T-helper 2 cell treated with Interferon-gamma antibody and Interleukin-4, amounts not matched to agents 5 μg/mL and 100 μg/mL, for 36 hours (primary cell): ENCODE measurements around the gene RIMS1.

ENCODE experiments used
- DNase-seq: peaks from one replicate; pipeline ENCODE4 v3.0.0; 2021; ENCODE audit warnings: low spot score
- H3K27ac Mint-ChIP-seq: one replicate; pipeline ENCODE4 v1.8.0; 2021; ENCODE audit warnings: mild to moderate bottlenecking, mixed read lengths
- H3K27me3 Mint-ChIP-seq: one replicate; pipeline ENCODE4 v1.8.0; 2021; ENCODE audit warnings: low read depth, mixed read lengths
- H3K36me3 Mint-ChIP-seq: one replicate; pipeline ENCODE4 v1.8.0; 2021; ENCODE audit warnings: low read depth, mixed read lengths
- H3K4me1 Mint-ChIP-seq: one replicate; pipeline ENCODE4 v1.8.0; 2021; ENCODE audit warnings: low read depth, mixed read lengths
- H3K4me3 Mint-ChIP-seq: one replicate; pipeline ENCODE4 v1.8.0; 2022; ENCODE audit warnings: mild to moderate bottlenecking, moderate library complexity, mixed read lengths
- H3K9me3 Mint-ChIP-seq: one replicate; pipeline ENCODE4 v1.8.0; 2021; ENCODE audit warnings: mixed read lengths

The RIMS1 gene

DNA sequence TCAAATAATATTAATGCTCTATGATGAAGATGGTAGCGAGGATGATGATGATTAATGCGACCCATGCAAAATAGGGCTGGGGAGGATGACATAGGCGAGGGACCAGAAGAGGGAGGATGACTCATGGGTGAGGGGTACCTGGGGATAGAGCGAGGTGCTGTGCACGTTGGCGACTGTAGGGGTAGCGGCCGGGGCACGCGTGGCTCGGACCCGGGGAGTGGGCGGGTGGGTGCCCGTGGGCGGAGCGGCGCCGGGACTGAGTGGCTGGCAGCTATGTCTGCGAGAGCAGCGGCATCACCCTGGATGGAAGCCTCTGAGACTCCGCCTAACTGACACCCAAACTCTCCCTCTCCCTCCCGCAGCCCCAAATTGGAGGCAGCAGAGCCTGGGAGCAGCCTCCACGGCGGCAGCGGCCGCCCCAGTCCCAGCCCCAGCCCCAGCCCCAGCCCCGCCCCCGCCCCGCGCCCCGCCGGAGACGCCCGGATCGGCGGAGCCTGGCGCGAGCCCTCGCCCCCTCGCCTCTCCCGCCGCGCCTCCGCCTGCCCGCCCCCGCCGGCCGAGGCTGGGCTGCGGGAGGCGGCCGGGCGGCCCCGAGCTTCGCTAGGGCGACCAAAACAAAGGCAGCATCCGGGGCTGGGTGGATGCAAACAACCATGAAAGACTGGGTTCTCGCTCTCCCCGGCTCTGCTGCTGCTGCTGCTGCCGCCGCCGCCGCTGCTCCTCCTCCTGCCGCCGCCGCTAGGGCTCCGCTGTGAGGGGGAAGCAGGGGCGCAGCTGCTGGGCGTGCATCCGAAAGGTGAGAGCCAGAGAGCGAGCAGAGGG, at the start of gene RIMS1:
TSS of gene RIMS1 (plus strand) at position 367 of the 822 bp plus-strand sequence. CDS start 474 bp downstream, outside the sequence.
- no peaks in the 10 kb centered on the region for H3K9me3 Mint-ChIP-seq
- peaks cover 34% of the 10 kb centered on the region for H3K27me3 Mint-ChIP-seq
- H3K4me3 Mint-ChIP-seq: peak within 1 kb of the TSS; percentile 65
- peaks cover 2% of the 10 kb centered on the region for H3K4me1 Mint-ChIP-seq
- no peak within 1 kb of the TSS for H3K27ac Mint-ChIP-seq
- DNase-seq: no peak
- peaks cover 2% of the 10 kb centered on the region for H3K36me3 Mint-ChIP-seq

GRCh38 chr6:71851214-71851613, 35.1 kb upstream of the RIMS1 start:
- Mint-ChIP-seq H3K4me1 (no peaks in the 10 kb centered on the region), H3K4me3 (no peak overlapping the region), H3K9me3 (peaks cover 3% of the 10 kb centered on the region), H3K36me3 (no peaks in the 10 kb centered on the region), H3K27me3 (no peaks in the 10 kb centered on the region), H3K27ac (no peak overlapping the region)
- no peak for DNase-seq

DNA sequence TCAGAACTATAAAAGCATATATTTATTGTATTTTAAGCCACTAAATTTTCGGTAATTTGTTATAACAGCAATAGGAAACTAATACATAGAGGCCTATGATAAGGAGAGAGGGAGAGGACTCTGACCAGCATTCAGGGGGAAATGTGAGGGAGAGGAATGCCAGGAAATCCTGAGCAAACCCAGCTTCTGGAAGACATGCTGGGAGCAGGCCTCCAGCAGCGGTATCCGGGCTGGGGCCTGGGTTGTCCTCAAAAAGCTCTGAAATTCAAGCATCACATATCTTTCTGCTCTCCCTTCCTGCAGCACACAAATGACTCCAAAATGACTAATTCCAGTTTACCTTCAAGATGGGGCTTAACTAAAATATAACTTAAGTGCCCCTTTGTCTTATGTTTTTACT, 33.4 kb upstream of the RIMS1 start:
- Mint-ChIP-seq H3K27ac (no peak overlapping the region), H3K27me3 (no peaks in the 10 kb centered on the region), H3K4me3 (no peak overlapping the region), H3K9me3 (peaks cover 3% of the 10 kb centered on the region), H3K4me1 (no peaks in the 10 kb centered on the region), H3K36me3 (no peaks in the 10 kb centered on the region)
- DNase-seq: no peak

- Mint-ChIP-seq H3K9me3 (peaks cover 3% of the 10 kb centered on the region), H3K36me3 (no peaks in the 10 kb centered on the region), H3K27ac (no peak overlapping the region), H3K4me3 (no peak overlapping the region), H3K4me1 (no peaks in the 10 kb centered on the region), H3K27me3 (no peaks in the 10 kb centered on the region)
- no peak for DNase-seq
Measured at GRCh38 chr6:71855406-71855805, 30.9 kb upstream of the RIMS1 start.

DNA sequence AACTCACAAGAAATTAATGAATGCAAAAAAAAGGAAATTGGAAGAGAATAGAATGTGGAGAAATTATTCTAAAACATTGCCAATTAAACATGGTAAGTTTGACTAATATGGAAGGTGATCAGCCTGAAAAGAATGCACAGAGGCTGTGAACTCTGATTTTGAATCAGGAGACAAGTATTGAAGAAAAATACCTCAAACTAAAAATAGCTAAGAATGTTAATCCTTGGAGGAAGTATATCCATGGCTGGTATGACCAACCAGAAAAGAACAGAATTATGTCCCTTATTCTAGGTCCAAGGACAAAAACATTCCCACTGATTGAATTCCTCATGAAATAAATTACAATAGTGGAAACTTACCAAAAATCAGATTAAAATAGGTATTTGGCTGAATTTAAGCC, 7.3 kb upstream of the RIMS1 start:
- no peaks in the 10 kb centered on the region for H3K27me3 Mint-ChIP-seq
- H3K9me3 Mint-ChIP-seq: no peaks in the 10 kb centered on the region
- H3K36me3 Mint-ChIP-seq: no peaks in the 10 kb centered on the region
- no peak overlapping the region for H3K4me3 Mint-ChIP-seq
- H3K4me1 Mint-ChIP-seq: no peaks in the 10 kb centered on the region
- DNase-seq: no peak
- no peak overlapping the region for H3K27ac Mint-ChIP-seq

GRCh38 chr6:71887006-71887743, 825 bp downstream of the RIMS1 start:
- Mint-ChIP-seq H3K9me3 (no peaks in the 10 kb centered on the region), H3K4me3 (peak overlapping the region; percentile 18), H3K36me3 (peaks cover 2% of the 10 kb centered on the region), H3K4me1 (peaks cover 2% of the 10 kb centered on the region), H3K27ac (no peak overlapping the region), H3K27me3 (peaks cover 34% of the 10 kb centered on the region)
- no peak for DNase-seq

GRCh38 chr6:71887744-71888230, 1.4 kb downstream of the RIMS1 start:
- Mint-ChIP-seq H3K9me3 (no peaks in the 10 kb centered on the region), H3K27ac (no peak overlapping the region), H3K4me1 (peaks cover 2% of the 10 kb centered on the region), H3K36me3 (peaks cover 2% of the 10 kb centered on the region), H3K4me3 (no peak overlapping the region), H3K27me3 (peaks cover 34% of the 10 kb centered on the region)
- DNase-seq: no peak

GRCh38 chr6:71888756-71889340, 2.5 kb downstream of the RIMS1 start:
- no peak for DNase-seq
- Mint-ChIP-seq H3K4me1 (peaks cover 2% of the 10 kb centered on the region), H3K27ac (no peak overlapping the region), H3K9me3 (no peaks in the 10 kb centered on the region), H3K27me3 (peaks cover 34% of the 10 kb centered on the region), H3K36me3 (peaks cover 2% of the 10 kb centered on the region), H3K4me3 (no peak overlapping the region)

DNA sequence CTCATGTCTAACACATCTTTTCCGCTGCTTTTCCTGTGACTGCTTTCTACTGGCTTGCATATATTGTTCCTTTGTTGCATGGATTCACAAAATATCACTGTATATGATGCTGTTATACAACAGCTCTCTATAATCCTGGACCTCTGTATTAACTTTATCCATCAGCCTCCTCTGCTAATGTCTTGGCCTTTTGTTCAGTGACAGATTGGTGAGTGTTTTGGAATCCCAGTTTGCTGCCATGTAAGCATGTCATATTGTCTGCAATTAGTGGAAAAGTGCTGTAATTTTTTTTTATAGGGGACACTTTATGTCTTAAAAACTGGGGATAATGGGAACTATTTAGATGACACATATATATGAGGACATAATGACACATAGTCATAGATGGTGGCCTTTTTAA, 3.0 kb downstream of the RIMS1 start:
- Mint-ChIP-seq H3K27ac (no peak overlapping the region), H3K27me3 (peaks cover 32% of the 10 kb centered on the region)

GRCh38 chr6:71892641-71893040, 6.3 kb downstream of the RIMS1 start:
- Mint-ChIP-seq H3K27ac (no peak overlapping the region), H3K36me3 (no peaks in the 10 kb centered on the region), H3K4me3 (no peak overlapping the region), H3K4me1 (no peaks in the 10 kb centered on the region), H3K27me3 (peaks cover 11% of the 10 kb centered on the region), H3K9me3 (no peaks in the 10 kb centered on the region)
- DNase-seq: no peak

More for the DNA sequence above, 3.0 kb downstream of the RIMS1 start:
- H3K36me3 Mint-ChIP-seq: peaks cover 2% of the 10 kb centered on the region
- H3K4me3 Mint-ChIP-seq: no peak overlapping the region
- H3K4me1 Mint-ChIP-seq: peaks cover 2% of the 10 kb centered on the region
- no peaks in the 10 kb centered on the region for H3K9me3 Mint-ChIP-seq
- no peak for DNase-seq

DNA sequence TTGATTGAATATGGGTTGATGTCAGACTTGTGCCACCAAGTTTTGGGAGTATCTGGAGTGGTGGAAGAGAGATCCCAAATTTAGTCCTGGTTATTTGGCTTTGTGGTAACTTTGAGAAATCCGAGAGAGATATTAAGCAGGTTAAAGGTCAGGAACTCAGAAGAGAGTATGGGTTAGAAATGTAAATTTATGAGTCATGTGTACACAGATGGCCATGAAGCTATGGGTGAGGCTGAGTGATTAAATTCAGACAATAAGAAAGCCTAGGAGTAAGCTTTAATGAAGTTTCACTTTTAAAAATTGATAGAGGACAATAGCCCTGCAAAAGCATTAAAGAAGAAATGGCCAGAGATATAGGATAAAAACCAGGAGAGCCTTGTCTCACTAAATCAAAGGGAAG, 14.3 kb downstream of the RIMS1 start:
- Mint-ChIP-seq H3K9me3 (no peaks in the 10 kb centered on the region), H3K27me3 (no peaks in the 10 kb centered on the region), H3K4me1 (no peaks in the 10 kb centered on the region), H3K27ac (no peak overlapping the region), H3K4me3 (no peak overlapping the region), H3K36me3 (no peaks in the 10 kb centered on the region)
- no peak for DNase-seq

- Mint-ChIP-seq H3K36me3 (no peaks in the 10 kb centered on the region), H3K27me3 (no peaks in the 10 kb centered on the region), H3K9me3 (no peaks in the 10 kb centered on the region), H3K4me3 (no peak overlapping the region), H3K27ac (no peak overlapping the region), H3K4me1 (no peaks in the 10 kb centered on the region)
- no peak for DNase-seq
Measured at GRCh38 chr6:71902261-71902660, 15.9 kb downstream of the RIMS1 start.

DNA sequence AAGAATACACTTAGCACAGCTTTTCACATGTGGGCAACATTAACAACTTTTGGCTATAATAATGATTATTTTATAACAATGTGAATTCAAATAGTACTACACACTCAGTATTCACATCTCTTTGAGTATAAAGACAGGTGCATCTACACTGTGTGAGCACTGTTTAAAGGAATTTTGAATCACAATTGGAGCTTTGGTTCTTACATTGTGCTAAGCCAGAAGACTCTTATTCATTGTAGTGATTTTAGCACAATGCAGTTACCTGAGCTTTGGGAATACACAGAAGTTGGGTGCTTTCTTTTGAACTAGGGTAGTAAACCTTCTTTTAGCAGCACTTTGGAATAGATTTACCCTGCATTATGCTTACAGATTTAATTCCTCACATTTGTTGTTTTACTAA, 20.5 kb downstream of the RIMS1 start:
- H3K27ac Mint-ChIP-seq: no peak overlapping the region
- no peaks in the 10 kb centered on the region for H3K9me3 Mint-ChIP-seq
- H3K4me3 Mint-ChIP-seq: no peak overlapping the region
- no peaks in the 10 kb centered on the region for H3K4me1 Mint-ChIP-seq
- H3K36me3 Mint-ChIP-seq: no peaks in the 10 kb centered on the region
- DNase-seq: no peak
- H3K27me3 Mint-ChIP-seq: no peaks in the 10 kb centered on the region

- Mint-ChIP-seq H3K36me3 (no peaks in the 10 kb centered on the region), H3K27ac (no peak overlapping the region), H3K4me1 (no peaks in the 10 kb centered on the region), H3K27me3 (no peaks in the 10 kb centered on the region), H3K9me3 (no peaks in the 10 kb centered on the region), H3K4me3 (no peak overlapping the region)
- no peak for DNase-seq
Measured at GRCh38 chr6:71908162-71908765, 21.9 kb downstream of the RIMS1 start.
